Epithelial cell of proximal tubule (primary cell): ENCODE measurements around the gene CNTNAP3B. TPM values are rescaled to one million over a fixed set of nuclear protein-coding genes. Genes with fewer than 3 reads are reported as not detected.
"Not testable (repeated sequence)": the region's sequence is repeated elsewhere in the genome, so short reads cannot be mapped to it uniquely, and the experiment has no call there.

ENCODE experiments used
- DNase-seq: peaks from one replicate; pipeline ENCODE4 v3.0.0-alpha.2; 2011; ENCODE audit warnings: low read depth
- H3K4me3 ChIP-seq: 2 replicates; pipeline ENCODE4 v1.5.1; 2011; ENCODE audit warnings: low read depth, mild to moderate bottlenecking, low read length
- CTCF ChIP-seq: conservative IDR thresholded peaks from 2 replicates; pipeline ENCODE4 v1.5.1; 2012; ENCODE audit warnings: low read depth, mild to moderate bottlenecking, low read length
- total RNA-seq: library from RNA; depleted of rRNA; stranded (reverse); fragments of >200 nt; gene quantifications from 2 replicates; pipeline ENCODE4 v1.2.3, GENCODE V29; 2015

The CNTNAP3B gene
- total RNA-seq, 1 donor from 2014 or later: 10.3 TPM

- DNase-seq, H3K4me3 ChIP-seq: not testable (repeated sequence)
Observed at GRCh38 chr9:42018220-42018922, 110.9 kb downstream of the CNTNAP3B start.

DNA sequence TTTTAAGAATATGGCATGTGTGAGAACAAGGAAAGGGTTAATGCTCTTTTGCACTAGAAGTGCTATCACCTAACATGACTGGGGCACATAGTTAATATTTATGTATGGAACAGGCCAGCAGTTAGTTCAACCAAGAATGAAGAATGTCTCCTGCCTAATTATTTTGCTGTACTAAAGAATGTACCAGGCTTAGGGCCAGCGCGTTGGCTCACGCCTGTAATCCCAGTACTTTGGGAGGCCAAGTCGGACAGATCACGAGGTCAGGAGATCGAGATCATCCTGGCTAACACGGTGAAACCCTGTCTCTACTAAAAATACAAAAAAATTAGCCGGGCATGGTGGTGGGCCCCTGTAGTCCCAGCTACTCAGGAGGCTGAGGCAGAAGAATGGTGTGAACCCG is 114.9 kb downstream of the CNTNAP3B start:
- not testable (repeated sequence) for H3K4me3 ChIP-seq, DNase-seq

GRCh38 chr9:41991607-41992006 is 137.6 kb downstream of the CNTNAP3B start:
- H3K4me3 ChIP-seq, DNase-seq: not testable (repeated sequence)

GRCh38 chr9:41980271-41980670 is 149.0 kb downstream of the CNTNAP3B start:
- not testable (repeated sequence) for H3K4me3 ChIP-seq, DNase-seq

- H3K4me3 ChIP-seq, DNase-seq: not testable (repeated sequence)
Observed at GRCh38 chr9:41977965-41978600, 151.1 kb downstream of the CNTNAP3B start.

- H3K4me3 ChIP-seq, DNase-seq: not testable (repeated sequence)
Observed at GRCh38 chr9:41974906-41975305, 154.3 kb downstream of the CNTNAP3B start.

DNA sequence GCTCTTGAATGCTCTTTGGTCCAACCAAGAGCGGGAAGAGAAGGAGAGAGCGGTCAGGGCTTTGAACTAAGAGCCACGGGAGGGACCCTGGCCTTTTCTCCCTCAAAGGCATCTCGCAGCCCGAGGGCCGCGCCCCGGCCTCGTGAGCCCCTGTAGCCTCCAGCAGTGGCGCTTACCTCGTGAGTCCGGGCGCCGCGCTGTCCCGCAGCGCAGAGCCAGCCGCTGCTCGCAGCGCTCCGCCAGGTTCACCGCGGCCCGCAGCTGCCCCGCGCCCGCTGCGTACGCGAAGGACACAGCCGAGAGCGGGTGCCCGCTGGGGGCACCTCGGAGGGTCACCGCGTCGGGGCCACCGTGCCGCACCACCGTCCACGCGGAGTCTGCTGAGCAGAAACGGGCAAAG is 176.2 kb downstream of the CNTNAP3B start:
- not testable (repeated sequence) for DNase-seq, H3K4me3 ChIP-seq

DNA sequence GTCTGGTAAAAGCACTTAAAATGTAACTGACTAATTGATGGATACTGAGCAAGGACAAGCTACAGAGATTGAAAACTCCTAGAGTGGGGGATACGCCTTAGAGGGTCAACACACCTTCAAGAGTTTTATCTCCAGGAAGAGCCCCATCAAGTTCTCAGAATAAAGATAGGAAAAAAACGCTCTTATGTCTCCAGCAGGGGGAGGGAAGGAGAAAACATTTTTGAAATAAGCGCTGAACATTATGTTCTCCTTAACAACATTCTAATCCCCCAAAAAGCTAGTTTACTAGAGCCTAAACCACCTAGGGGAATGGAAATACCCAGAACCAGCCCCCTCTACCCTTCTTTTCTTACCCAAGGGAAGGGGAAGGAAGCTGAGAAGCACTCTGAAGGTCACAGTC is 187.5 kb downstream of the CNTNAP3B start:
- TF ChIP-seq CTCF: peak; percentile 32
- DNase-seq, H3K4me3 ChIP-seq: not testable (repeated sequence)

GRCh38 chr9:41938143-41938542 is 191.1 kb downstream of the CNTNAP3B start:
- not testable (repeated sequence) for DNase-seq, H3K4me3 ChIP-seq

- not testable (repeated sequence) for DNase-seq, H3K4me3 ChIP-seq
Observed at GRCh38 chr9:41935727-41936126, 193.5 kb downstream of the CNTNAP3B start.

- not testable (repeated sequence) for DNase-seq, H3K4me3 ChIP-seq
Observed at GRCh38 chr9:41929172-41929571, 200.1 kb downstream of the CNTNAP3B start.

DNA sequence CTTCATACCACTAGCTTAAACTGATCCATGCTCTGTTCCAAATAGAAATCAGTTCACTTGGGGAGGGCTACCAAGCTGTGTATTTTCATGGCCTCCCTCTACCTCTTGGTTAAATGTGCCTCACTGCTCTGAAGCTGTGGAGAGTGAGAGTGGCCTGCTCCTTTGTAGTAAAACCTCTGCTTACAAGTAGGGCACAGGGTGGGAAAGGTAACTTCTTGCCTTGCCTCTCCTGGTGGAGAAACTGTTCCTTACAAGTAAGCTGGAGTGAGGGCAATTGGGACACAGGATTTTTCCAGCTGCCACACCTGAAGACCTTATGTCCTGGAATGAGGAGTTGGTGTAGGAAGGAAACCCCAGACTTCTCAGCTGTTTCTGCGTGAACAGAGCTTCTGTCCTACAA is 211.9 kb downstream of the CNTNAP3B start:
- DNase-seq, H3K4me3 ChIP-seq: not testable (repeated sequence)

DNA sequence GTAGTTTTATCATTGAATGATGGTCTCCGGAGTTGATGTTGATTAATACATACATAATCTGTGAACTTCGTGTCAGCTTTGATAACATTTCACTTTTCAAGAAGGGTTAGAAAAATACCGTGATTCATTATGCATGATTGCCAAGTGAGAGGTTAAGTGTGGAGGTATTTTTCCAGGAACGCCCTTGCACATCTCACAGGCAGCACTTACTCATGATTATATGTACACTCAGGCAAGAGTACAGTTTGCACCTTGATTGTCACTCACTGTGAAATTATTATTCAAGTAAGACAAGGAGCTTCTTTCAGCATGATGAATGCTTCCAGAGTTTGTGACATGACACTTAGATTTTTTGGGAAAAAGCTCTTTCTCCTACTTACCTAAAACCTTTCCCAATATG is 223.7 kb downstream of the CNTNAP3B start:
- H3K4me3 ChIP-seq: not testable (repeated sequence)

DNA sequence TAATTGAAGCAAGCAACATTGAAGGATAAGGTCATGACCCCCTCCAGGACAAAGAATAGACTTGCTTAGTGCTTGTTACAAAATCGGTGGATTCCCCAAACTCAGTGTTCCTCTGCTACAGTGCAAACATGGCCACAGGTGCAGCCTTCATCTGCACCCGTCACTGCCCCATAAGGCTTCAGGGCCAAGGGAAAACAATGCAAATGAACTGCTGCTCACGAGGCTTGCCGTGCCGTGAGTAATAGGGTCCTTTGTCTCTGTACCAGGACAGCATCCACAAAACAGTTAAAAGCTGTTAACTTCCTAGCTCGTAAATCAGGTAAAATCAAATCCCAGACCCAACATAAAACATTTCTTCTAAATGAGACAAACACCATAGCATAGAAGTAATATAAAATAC is 226.5 kb downstream of the CNTNAP3B start:
- H3K4me3 ChIP-seq, DNase-seq: not testable (repeated sequence)

More for the DNA sequence above, 223.7 kb downstream of the CNTNAP3B start:
- DNase-seq: not testable (repeated sequence)

GRCh38 chr9:41898720-41899343 is 230.4 kb downstream of the CNTNAP3B start:
- DNase-seq, H3K4me3 ChIP-seq: not testable (repeated sequence)

DNA sequence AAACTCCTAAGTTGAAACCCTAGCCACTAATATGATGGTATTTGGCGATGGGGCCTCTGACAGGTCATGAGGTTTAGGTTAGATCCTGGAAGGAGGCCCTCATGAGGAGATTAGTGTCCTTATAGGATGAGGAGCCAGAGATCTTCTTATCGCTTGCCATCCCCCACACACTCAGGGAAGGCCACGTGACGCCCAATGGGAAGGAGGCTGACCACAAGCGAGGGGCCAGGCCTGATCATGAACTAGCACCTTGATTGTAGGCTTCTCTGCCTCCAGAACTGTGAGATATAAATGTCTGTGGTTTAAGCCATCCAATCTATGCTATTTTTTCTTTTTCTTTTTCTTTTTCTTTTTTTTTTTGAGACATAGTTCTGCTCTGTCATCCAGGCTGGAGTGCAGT is 254.7 kb downstream of the CNTNAP3B start:
- not testable (repeated sequence) for H3K4me3 ChIP-seq, DNase-seq

DNA sequence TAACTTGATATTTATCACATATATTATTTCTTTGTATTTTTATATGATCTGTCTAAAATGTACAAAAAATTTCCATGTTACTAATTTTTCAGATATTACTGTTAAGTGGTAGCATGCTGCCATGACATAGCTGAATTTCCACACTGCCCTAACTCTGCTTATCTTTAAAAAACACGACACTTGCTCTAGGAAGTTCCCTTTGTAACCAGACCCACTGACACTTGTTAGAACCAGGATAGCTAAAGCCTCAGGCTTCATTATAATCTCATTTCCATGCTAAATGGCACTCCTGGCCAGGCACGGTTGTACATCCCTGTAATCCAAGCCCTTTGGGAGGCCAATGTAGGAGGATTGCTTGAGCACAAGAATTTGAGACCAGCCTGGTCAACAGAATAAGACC is 273.8 kb downstream of the CNTNAP3B start:
- H3K4me3 ChIP-seq, DNase-seq: not testable (repeated sequence)
